ES-I3 (cell line): ENCODE results near the gene LRMDA.

Experiments used
- H3K36me3 ChIP-seq: 2 replicates; pipeline ENCODE4 v1.6.1; 2013; ENCODE audit warnings: mild to moderate bottlenecking, low read length, control low read depth, moderate library complexity; ENCODE audit not compliant: insufficient read depth
- H3K4me1 ChIP-seq: 2 replicates; pipeline ENCODE4 v1.6.1; 2013; ENCODE audit warnings: mild to moderate bottlenecking, control low read depth, low read length; ENCODE audit not compliant: insufficient read depth
- H3K9ac ChIP-seq: 2 replicates; pipeline ENCODE4 v1.6.1; 2013; ENCODE audit warnings: low read depth, mild to moderate bottlenecking, low read length, moderate library complexity
- H3K9me3 ChIP-seq: 2 replicates; pipeline ENCODE4 v1.6.1; 2013; ENCODE audit warnings: mild to moderate bottlenecking, low read length, moderate library complexity; ENCODE audit not compliant: control insufficient read depth, insufficient read depth

LRMDA gene

GRCh38 chr10:75498884-75499350 is 67.5 kb downstream of the LRMDA start:
- Histone ChIP-seq H3K9ac (no peak overlapping the region), H3K9me3 (no peaks in the 10 kb centered on the region), H3K36me3 (no peaks in the 10 kb centered on the region), H3K4me1 (no peaks in the 10 kb centered on the region)

- no peaks in the 10 kb centered on the region for H3K4me1 ChIP-seq
- H3K9ac ChIP-seq, result no peak overlapping the region
- H3K9me3 ChIP-seq, result no peaks in the 10 kb centered on the region
- H3K36me3 ChIP-seq, result no peaks in the 10 kb centered on the region
Measured at GRCh38 chr10:75499556-75500160, 68.2 kb downstream of the LRMDA start.

GRCh38 chr10:75502389-75502788 is 71.0 kb downstream of the LRMDA start:
- H3K9me3 ChIP-seq, result no peaks in the 10 kb centered on the region
- H3K9ac ChIP-seq, result no peak overlapping the region
- no peaks in the 10 kb centered on the region for H3K4me1 ChIP-seq
- no peaks in the 10 kb centered on the region for H3K36me3 ChIP-seq

GRCh38 chr10:75502838-75503237 is 71.4 kb downstream of the LRMDA start:
- H3K4me1 ChIP-seq, result no peaks in the 10 kb centered on the region
- H3K36me3 ChIP-seq, result no peaks in the 10 kb centered on the region
- H3K9ac ChIP-seq, result no peak overlapping the region
- H3K9me3 ChIP-seq, result no peaks in the 10 kb centered on the region

- H3K9me3 ChIP-seq, result no peaks in the 10 kb centered on the region
- no peaks in the 10 kb centered on the region for H3K36me3 ChIP-seq
- no peak overlapping the region for H3K9ac ChIP-seq
- H3K4me1 ChIP-seq, result no peaks in the 10 kb centered on the region
Measured at GRCh38 chr10:75505293-75505692, 73.9 kb downstream of the LRMDA start.

GRCh38 chr10:75505840-75506506 is 74.5 kb downstream of the LRMDA start:
- Histone ChIP-seq H3K36me3 (no peaks in the 10 kb centered on the region), H3K9me3 (no peaks in the 10 kb centered on the region), H3K4me1 (no peaks in the 10 kb centered on the region), H3K9ac (no peak overlapping the region)

GRCh38 chr10:75506930-75507329 is 75.5 kb downstream of the LRMDA start:
- no peaks in the 10 kb centered on the region for H3K9me3 ChIP-seq
- H3K4me1 ChIP-seq, result no peaks in the 10 kb centered on the region
- no peak overlapping the region for H3K9ac ChIP-seq
- no peaks in the 10 kb centered on the region for H3K36me3 ChIP-seq

- H3K36me3 ChIP-seq, result no peaks in the 10 kb centered on the region
Measured at GRCh38 chr10:75507469-75507868, 76.0 kb downstream of the LRMDA start.

GRCh38 chr10:75508239-75508813 is 76.9 kb downstream of the LRMDA start:
- Histone ChIP-seq H3K4me1 (peaks cover 8% of the 10 kb centered on the region), H3K9ac (no peak overlapping the region), H3K36me3 (no peaks in the 10 kb centered on the region), H3K9me3 (no peaks in the 10 kb centered on the region)

More at GRCh38 chr10:75507469-75507868, 76.0 kb downstream of the LRMDA start:
- Histone ChIP-seq H3K4me1 (peaks cover under 1% of the 10 kb centered on the region; the same call in 1 of the 2 replicates), H3K9me3 (no peaks in the 10 kb centered on the region), H3K9ac (no peak overlapping the region)

GRCh38 chr10:75508814-75509306 is 77.4 kb downstream of the LRMDA start:
- H3K36me3 ChIP-seq, result no peaks in the 10 kb centered on the region
- peaks cover 8% of the 10 kb centered on the region for H3K4me1 ChIP-seq
- no peak overlapping the region for H3K9ac ChIP-seq
- no peaks in the 10 kb centered on the region for H3K9me3 ChIP-seq

- Histone ChIP-seq H3K9me3 (no peaks in the 10 kb centered on the region), H3K36me3 (no peaks in the 10 kb centered on the region), H3K9ac (no peak overlapping the region), H3K4me1 (peaks cover 8% of the 10 kb centered on the region)
Measured at GRCh38 chr10:75509706-75510105, 78.3 kb downstream of the LRMDA start.

- Histone ChIP-seq H3K9me3 (no peaks in the 10 kb centered on the region), H3K4me1 (peaks cover 8% of the 10 kb centered on the region), H3K9ac (no peak overlapping the region), H3K36me3 (no peaks in the 10 kb centered on the region)
Measured at GRCh38 chr10:75511011-75511410, 79.6 kb downstream of the LRMDA start.

- Histone ChIP-seq H3K4me1 (peaks cover 8% of the 10 kb centered on the region), H3K9me3 (no peaks in the 10 kb centered on the region), H3K36me3 (no peaks in the 10 kb centered on the region), H3K9ac (no peak overlapping the region)
Measured at GRCh38 chr10:75512203-75512933, 80.9 kb downstream of the LRMDA start.

GRCh38 chr10:75513292-75513885 is 82.0 kb downstream of the LRMDA start:
- no peak overlapping the region for H3K9ac ChIP-seq
- no peaks in the 10 kb centered on the region for H3K36me3 ChIP-seq
- H3K9me3 ChIP-seq, result no peaks in the 10 kb centered on the region
- peaks cover 8% of the 10 kb centered on the region for H3K4me1 ChIP-seq
